GM12865 (cell line): ENCODE results near the gene CXADR.

Source experiments
- DNase-seq: peaks from one replicate; pipeline ENCODE4 v3.0.0; 2010; ENCODE audit warnings: low read depth
- H3K4me3 ChIP-seq: 2 replicates; pipeline ENCODE4 v1.5.1; 2011; ENCODE audit warnings: mild to moderate bottlenecking, low read depth, low read length, control low read depth
- CTCF ChIP-seq: IDR thresholded peaks from 2 replicates; pipeline ENCODE4 v1.5.1; 2011; ENCODE audit warnings: low read length, control low read depth, low read depth, inconsistent platforms; ENCODE audit not compliant: insufficient read depth; ENCODE audit errors: missing control alignments

The CXADR gene

GRCh38 chr21:17552410-17552809 lies 39.6 kb downstream of the CXADR start:
- DNase-seq, result no peak
- no peak for TF ChIP-seq CTCF
- H3K4me3 ChIP-seq, result no peak overlapping the region

GRCh38 chr21:17554120-17554519 lies 41.3 kb downstream of the CXADR start:
- TF ChIP-seq CTCF, result no peak
- no peak overlapping the region for H3K4me3 ChIP-seq
- no peak for DNase-seq

- TF ChIP-seq CTCF, result no peak
- DNase-seq, result no peak
- no peak overlapping the region for H3K4me3 ChIP-seq
Measured at GRCh38 chr21:17554679-17555465, 42.0 kb downstream of the CXADR start.

GRCh38 chr21:17560377-17561025 lies 47.7 kb downstream of the CXADR start:
- DNase-seq, result no peak
- TF ChIP-seq CTCF, result no peak
- H3K4me3 ChIP-seq, result no peak overlapping the region

GRCh38 chr21:17570786-17571185 lies 57.9 kb downstream of the CXADR start:
- no peak overlapping the region for H3K4me3 ChIP-seq
- TF ChIP-seq CTCF, result no peak
- no peak for DNase-seq

- H3K4me3 ChIP-seq, result no peak overlapping the region
- no peak for TF ChIP-seq CTCF
- DNase-seq, result no peak
Measured at GRCh38 chr21:17572431-17572830, 59.6 kb downstream of the CXADR start.

- no peak overlapping the region for H3K4me3 ChIP-seq
- no peak for DNase-seq
- TF ChIP-seq CTCF, result no peak
Measured at GRCh38 chr21:17575076-17575475, 62.2 kb downstream of the CXADR start.
